RPMI7951 (cell line): ENCODE data around the gene GALNT17. TPM values are rescaled to one million over a fixed set of nuclear protein-coding genes. Genes with fewer than 3 reads are reported as not detected.

Experiments
- DNase-seq: peaks from one replicate; pipeline ENCODE4 v3.0.0-alpha.2; 2012; ENCODE audit warnings: low read depth
- total RNA-seq: library from RNA; depleted of rRNA; stranded (reverse); fragments of >200 nt; shearing (Covaris generic); gene quantifications from 2 replicates; pipeline ENCODE4 v1.2.3, GENCODE V29; 2014

The GALNT17 gene
- total RNA-seq, 1 experiment from 2014 or later, result not detected

DNA sequence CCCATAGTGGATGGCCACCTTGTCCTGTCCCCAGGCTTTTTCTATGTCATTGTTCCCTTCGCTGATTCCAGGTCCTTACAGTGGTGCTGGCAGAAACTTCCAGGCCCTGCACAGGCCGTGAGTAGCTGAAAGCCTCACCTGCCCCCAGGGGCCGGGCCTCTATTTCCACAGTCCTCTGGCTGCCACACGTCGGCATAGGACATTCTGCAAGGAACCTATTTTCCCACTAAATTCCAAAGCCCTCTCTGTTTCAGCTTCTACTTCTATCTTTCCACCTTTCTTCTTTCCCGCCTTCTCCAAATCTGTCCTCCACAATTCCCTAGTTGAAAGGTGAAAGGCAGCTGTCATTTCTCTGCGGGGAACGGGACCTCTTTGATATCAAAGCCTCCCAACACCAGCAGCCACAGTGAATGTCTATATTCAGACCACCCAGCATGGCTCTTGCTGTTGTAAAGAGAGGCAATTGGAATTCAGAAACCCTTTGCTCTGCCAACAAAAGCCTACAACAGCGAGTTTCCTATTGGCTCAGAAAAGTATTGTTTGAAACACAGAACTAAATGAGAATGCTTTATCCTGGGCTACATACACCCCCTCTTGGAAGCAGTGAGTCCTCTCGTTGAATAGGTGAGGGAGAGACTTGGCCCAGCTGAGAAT lies 607.7 kb downstream of the GALNT17 start:
- no peak for DNase-seq

DNA sequence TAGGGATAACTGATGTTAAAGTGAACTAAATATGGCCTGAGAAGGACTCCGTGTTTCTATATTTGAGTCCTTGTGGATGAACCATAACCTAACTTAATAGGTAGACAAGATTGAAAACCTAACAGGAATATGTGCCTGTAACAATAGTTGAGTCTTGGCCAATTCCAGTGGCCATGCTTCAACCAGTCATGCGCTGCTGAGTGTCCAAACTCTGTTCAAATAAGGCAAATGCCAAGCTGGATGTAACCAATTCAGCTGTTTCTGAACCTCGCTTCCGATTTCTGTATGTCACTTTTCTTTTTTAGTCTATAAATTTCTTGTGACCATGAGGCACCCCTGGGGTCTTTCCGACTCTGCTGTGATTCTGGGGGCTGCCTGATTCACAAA lies 608.2 kb downstream of the GALNT17 start:
- no peak for DNase-seq

DNA sequence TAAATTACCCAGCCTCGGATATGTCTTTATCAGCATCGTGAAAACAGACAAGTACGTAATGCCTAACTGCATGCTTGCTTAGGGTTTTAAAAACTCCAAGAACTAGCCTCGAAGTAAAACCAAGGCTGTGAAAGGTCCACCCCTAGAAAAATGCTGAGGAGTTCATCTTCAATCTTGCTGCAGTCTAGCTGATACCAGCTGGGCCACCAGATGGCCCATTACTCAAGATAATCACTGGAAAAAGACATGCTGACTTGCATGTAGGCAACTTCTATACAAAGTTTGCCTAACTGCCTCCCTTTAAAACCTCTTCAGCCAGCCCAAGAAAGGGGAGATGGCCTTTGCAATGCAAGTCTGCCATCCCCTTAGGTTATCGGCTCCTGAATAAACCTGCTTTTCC lies 614.1 kb downstream of the GALNT17 start:
- DNase-seq, result no peak

DNA sequence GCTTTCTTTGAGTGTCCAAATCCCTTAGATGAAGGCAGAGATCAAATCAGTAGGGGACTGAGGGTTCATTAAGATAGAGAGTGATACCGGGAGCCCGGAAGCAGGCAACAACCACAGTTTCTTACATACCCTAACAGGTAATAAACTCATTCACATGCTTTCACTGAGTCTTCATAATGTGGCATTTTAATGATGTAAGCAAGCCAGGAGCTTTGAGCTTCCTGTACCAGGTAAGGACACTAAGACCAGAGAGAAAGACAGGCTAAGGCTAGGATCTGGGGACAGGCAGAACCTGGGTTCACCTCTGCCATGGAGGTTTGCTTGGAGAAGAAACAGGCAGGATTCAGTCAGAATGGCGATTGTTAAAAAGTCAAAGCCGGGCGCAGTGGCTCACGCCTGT lies 618.3 kb downstream of the GALNT17 start:
- no peak for DNase-seq

DNA sequence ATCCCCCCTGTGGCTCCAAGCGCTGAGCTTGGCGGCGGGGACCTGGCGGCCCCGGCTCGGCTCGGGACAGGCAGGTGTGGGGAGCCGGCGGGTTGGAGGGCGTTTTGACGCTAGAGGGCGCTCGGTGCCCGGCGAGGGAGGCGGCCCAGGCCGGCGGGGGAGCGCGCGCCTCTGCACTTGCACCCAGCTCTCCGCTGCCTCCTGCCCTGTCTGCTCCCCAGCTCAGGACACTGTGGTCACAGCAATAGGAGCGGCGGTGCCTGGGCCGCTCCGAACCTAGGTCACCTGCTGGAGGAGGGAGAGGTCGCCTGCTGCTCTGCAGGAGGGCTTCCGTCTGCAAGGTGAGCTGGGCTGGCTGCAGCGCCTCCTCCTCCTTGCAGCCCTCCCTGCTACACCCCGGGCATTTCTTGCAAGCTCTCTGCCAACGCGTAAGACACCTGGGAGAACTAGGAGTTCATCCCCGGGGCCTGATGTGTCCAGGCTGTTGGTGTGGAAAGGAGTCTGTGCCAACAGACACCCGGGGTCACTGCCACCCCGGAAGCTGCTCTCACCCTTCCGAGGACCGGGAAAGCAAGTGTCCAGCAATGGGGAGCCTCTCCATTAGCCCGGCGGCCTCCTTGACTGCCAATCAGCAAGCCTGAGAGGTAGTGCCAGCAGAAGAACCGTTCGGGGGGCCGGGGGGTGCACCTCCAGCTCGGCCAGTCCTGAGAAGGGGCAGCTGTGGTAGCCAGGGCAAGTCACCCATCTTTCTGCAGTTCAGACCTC lies 620.4 kb downstream of the GALNT17 start:
- DNase-seq, result peak; percentile 12

DNA sequence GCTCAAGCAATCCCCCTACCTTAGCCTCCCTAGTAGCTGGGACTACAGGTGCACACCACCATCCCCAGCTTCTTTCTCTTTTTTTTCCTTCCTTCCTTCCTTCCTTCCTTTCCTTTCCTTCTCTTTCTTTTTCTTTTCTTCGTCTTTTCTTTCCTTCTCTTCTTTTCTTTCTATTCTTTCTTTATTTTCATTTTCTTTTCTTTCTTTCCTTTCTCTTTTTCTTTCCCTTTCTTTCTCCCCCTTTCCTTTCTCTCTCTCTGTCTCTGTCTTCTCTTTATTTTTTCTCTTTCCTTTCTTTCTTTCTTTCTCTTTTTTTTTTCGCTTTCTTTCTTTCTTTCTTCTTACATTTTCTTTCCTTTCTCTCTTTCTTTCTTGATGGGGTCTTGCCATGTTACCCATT lies 621.3 kb downstream of the GALNT17 start:
- no peak for DNase-seq

DNA sequence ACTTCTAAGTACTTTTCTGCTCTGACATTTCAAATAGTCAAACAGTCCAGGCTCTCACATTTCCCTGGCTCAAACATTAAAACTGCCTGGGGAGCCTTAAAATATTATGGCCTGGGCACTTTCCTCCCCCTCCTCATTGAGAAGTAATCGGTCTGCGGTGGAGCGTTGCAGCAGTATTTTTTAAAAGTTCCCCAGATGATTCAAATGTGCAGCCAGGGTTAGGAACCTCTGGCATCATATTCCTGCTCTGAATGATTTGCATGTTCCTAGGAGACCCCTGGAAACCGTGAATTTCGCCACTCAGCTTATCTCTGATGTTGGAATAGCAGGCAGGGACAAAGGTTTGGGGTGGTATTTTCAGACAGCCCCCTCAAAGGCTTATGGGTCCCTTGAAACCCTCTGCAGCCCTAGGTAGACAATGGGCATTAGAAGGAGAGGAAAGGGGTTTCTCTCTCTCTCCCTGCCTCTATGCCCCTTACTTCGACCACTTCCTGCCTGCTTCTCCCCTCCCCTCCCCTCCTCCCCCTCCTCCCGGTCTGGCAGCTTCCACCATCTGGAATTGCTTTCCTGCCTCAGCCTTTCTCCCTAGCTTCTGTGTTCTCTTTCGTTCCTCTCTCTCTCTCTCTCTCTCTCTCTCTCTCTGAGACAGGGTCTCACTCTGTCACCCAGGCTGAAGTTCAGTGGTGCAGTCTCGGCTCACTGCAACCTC lies 622.2 kb downstream of the GALNT17 start:
- DNase-seq, result no peak

DNA sequence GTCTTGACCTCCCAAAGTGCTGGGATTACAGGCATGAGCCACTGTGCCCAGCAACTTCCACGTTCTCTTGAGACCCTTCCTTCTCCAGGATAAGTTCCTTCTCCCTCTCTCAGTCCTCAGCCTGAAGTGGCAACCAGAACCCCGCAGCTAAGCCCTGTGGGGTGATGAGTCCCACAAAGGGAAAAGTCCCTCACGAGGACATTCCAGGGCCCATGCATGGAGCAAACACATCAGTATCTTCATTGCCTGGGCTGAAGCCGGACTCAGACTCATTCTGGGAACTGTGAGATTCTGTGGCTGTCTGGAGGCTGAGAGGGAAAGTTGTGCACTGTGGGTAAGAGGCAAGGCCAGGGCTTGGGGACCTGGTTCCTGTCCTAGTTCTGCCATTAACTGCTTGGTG lies 622.9 kb downstream of the GALNT17 start:
- no peak for DNase-seq

DNA sequence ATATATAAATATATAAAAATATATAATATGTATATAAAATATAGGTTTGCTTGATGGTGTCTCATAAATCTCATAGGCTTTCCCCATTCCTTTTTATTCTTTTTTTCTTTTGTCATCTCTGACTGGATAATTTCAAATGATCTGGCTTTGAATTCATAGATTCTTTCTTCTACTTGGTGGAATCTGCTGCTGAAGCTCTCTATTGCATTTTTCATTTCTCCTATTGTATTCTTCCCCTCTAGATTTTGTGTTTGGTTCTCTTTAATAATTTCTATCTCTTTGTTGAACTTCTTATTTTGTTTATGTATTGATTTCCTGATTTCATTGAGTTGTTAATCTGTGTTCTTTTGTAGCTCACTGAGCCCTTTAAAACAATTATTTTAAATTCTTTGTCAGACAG lies 629.4 kb downstream of the GALNT17 start:
- DNase-seq, result no peak
